ENCODE measurements around the gene ASTN2. TPM values are rescaled to one million over a fixed set of nuclear protein-coding genes. Genes with fewer than 3 reads are reported as not detected.

The ASTN2 gene
- total RNA-seq, 5 donors from 2014 or later (not counting 1 experiment from before 2014, with no cell fraction given): 3.7 to 4.8 (median 4.4) TPM

DNA sequence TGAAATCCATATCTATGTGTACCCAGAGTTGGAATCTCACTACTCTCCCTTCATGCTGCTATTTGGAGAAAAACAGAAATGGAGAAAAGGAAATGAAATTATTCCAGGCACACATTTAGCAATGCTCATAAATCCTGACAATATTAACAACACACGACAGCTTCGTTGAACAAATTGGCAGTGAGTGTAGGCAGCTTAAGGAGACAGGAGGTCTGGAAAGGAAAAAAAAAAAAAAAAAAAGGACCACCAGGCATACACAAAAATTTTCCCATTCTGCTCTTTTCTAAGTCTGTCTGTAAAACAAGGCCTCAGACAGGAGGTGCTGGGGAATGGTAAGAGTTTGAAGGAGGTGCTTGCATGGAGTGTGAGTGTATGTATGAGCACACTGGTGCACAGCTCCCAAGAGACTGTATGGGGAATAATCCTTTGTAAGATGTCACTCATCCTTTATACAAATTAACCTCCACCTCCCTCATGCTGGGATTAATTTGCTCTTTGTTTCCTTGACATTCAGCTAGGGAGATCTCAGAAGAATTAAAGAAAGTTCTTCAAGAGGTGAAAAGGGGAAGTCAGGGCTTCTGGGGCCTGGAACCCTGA is 78.9 kb downstream of the ASTN2 start:
- Mint-ChIP-seq H3K4me1 (no peaks in the 10 kb centered on the region), H3K27ac (no peak overlapping the region), H3K27me3 (no peaks in the 10 kb centered on the region), H3K4me3 (no peak overlapping the region), H3K36me3 (no peaks in the 10 kb centered on the region), H3K9me3 (peaks cover 3 to 10% (median 6%) of the 10 kb centered on the region in 3 donors)
- no peak for DNase-seq
- CTCF ChIA-PET: no interaction called here
- Histone ChIP-seq H3K4me3 (ENCODE audit: control insufficient read depth in 1 of 2, extremely low read depth in 1 of 2, low read length in 1 of 2) (no peak overlapping the region), H3K27me3 (replicated peaks in 1 of 2; ENCODE audit: control insufficient read depth in 2 of 2, extremely low read depth in 1 of 2, insufficient read depth in 2 of 2, low read length in 1 of 2) (no peaks in the 10 kb centered on the region), H3K4me1 (ENCODE audit: control insufficient read depth in 1 of 2, extremely low read depth in 1 of 2, insufficient read depth in 2 of 2, low read length in 2 of 2) (no peaks in the 10 kb centered on the region), H3K27ac (ENCODE audit: low read length) (no peak overlapping the region), H3K9me3 (no peaks in the 10 kb centered on the region), H3K36me3 (ENCODE audit: control insufficient read depth in 2 of 2, extremely low read depth in 1 of 2, insufficient read depth in 1 of 2, low read length in 1 of 2) (no peaks in the 10 kb centered on the region)
- ATAC-seq (replicated peaks in 1 of 4): no peak
- POLR2A ChIA-PET: no interaction called here
- no CpG with 5 or more reads among the region's 2 CpGs for WGBS (ENCODE audit: insufficient coverage)

DNA sequence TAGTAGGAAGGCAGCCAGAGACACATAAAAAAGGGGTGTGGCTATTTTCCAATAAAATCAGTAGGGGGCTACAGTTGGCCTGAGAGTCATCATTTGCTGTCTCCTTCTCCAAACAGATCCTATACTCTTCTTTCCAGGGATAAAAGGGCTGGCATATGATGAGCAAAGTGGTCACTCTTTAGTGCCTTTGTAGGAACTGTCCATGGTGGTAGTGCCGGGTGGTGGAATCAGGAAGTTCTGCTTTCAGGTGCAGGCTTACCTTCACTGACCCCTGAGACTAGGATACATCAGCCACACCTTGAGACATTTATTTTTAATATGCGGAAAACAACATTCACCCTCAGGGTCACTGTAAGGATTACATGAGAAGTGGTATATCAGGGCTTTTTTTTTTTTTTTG is 80.8 kb downstream of the ASTN2 start:
- Histone ChIP-seq H3K4me1 (ENCODE audit: control insufficient read depth in 1 of 2, extremely low read depth in 1 of 2, insufficient read depth in 2 of 2, low read length in 2 of 2) (no peaks in the 10 kb centered on the region), H3K9me3 (no peaks in the 10 kb centered on the region), H3K4me3 (ENCODE audit: control insufficient read depth in 1 of 2, extremely low read depth in 1 of 2, low read length in 1 of 2) (no peak overlapping the region), H3K27ac (ENCODE audit: low read length) (no peak overlapping the region), H3K27me3 (replicated peaks in 1 of 2; ENCODE audit: control insufficient read depth in 2 of 2, extremely low read depth in 1 of 2, insufficient read depth in 2 of 2, low read length in 1 of 2) (no peaks in the 10 kb centered on the region), H3K36me3 (ENCODE audit: control insufficient read depth in 2 of 2, extremely low read depth in 1 of 2, insufficient read depth in 1 of 2, low read length in 1 of 2) (no peaks in the 10 kb centered on the region)
- Mint-ChIP-seq H3K4me3 (no peak overlapping the region), H3K27me3 (no peaks in the 10 kb centered on the region), H3K36me3 (no peaks in the 10 kb centered on the region), H3K27ac (no peak overlapping the region), H3K4me1 (no peaks in the 10 kb centered on the region), H3K9me3 (peaks cover 5 to 8% (median 8%) of the 10 kb centered on the region in 3 donors)
- DNase-seq: no peak
- ATAC-seq (replicated peaks in 1 of 4): no peak
- no CpG with 5 or more reads among the region's 2 CpGs for WGBS (ENCODE audit: insufficient coverage)
- ChIA-PET POLR2A (no interaction called here), CTCF (no interaction called here)

DNA sequence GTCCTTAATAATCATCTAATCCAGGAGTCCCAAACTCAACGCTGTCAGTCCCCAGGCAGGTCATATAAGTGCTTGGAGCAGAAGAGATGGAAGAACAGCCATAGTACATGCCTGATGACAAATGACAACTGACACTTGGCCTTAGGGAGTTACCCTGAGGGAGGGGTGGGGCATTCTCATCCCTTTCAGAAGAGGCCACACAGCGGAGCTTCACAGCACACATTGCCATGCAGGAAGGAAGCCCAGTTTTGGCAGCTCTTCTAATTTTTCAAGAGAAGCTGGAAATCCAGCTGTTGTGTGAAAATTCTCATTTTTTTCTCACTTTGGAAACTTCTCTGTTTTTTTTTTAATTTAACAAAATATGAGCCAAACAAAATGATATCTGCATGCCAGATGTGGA is 89.0 kb downstream of the ASTN2 start:
- CTCF ChIA-PET: no interaction called here
- DNase-seq: no peak
- no peak for ATAC-seq (replicated peaks in 1 of 4)
- Histone ChIP-seq H3K4me3 (ENCODE audit: control insufficient read depth in 1 of 2, extremely low read depth in 1 of 2, low read length in 1 of 2) (no peak overlapping the region), H3K27ac (ENCODE audit: low read length) (no peak overlapping the region), H3K27me3 (replicated peaks in 1 of 2; ENCODE audit: control insufficient read depth in 2 of 2, extremely low read depth in 1 of 2, insufficient read depth in 2 of 2, low read length in 1 of 2) (no peaks in the 10 kb centered on the region), H3K9me3 (no peaks in the 10 kb centered on the region), H3K36me3 (ENCODE audit: control insufficient read depth in 2 of 2, extremely low read depth in 1 of 2, insufficient read depth in 1 of 2, low read length in 1 of 2) (no peaks in the 10 kb centered on the region), H3K4me1 (ENCODE audit: control insufficient read depth in 1 of 2, extremely low read depth in 1 of 2, insufficient read depth in 2 of 2, low read length in 2 of 2) (no peaks in the 10 kb centered on the region)
- H3K4me1 Mint-ChIP-seq: no peaks in the 10 kb centered on the region
- no peaks in the 10 kb centered on the region for H3K27me3 Mint-ChIP-seq
- H3K9me3 Mint-ChIP-seq: peaks cover 4 to 26% (median 10%) of the 10 kb centered on the region in 3 donors
- no CpG with 5 or more reads among the region's 2 CpGs for WGBS (ENCODE audit: insufficient coverage)
- no peak overlapping the region for H3K27ac Mint-ChIP-seq
- no peak overlapping the region for H3K4me3 Mint-ChIP-seq
- POLR2A ChIA-PET: no interaction called here
- H3K36me3 Mint-ChIP-seq: no peaks in the 10 kb centered on the region

DNA sequence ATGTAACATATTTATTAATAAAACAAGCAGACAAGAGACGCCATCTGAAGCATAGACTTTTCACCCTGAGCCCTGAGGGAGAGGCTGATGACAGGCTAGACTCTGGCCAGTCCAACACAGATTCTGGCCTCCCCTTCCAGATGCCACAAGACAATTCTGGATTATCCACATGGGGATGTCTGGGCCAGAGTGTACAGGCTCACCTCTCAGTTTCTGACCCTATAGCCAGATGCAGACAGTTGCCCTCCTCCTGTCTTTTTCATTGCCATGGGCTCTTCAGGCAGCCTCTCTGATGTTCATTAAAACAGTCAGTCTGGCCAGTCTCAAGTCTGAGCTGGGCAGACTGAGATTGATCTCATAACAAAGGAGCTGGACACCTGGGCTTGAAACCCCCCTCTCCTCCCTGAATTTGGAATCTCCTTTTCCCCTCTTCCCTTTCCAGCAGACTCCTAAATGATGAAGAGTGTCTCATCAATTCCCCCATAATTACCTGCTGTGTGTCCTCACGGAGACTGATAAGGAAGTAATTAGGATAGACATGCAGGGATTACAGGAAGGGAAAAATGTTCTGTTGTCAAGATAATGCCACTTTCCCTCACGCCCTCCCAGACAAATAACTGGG is 89.6 kb downstream of the ASTN2 start:
- no peak for DNase-seq
- CTCF ChIA-PET: no interaction called here
- H3K27ac ChIP-seq (ENCODE audit: low read length): no peak overlapping the region
- H3K9me3 Mint-ChIP-seq: peaks cover 4 to 22% (median 10%) of the 10 kb centered on the region in 3 donors
- ATAC-seq (replicated peaks in 1 of 4): no peak
- H3K36me3 Mint-ChIP-seq: no peaks in the 10 kb centered on the region
- H3K4me1 ChIP-seq (ENCODE audit: control insufficient read depth in 1 of 2, extremely low read depth in 1 of 2, insufficient read depth in 2 of 2, low read length in 2 of 2): no peaks in the 10 kb centered on the region
- POLR2A ChIA-PET: no interaction called here
- H3K9me3 ChIP-seq: no peaks in the 10 kb centered on the region
- H3K4me3 ChIP-seq (ENCODE audit: control insufficient read depth in 1 of 2, extremely low read depth in 1 of 2, low read length in 1 of 2): no peak overlapping the region
- no peaks in the 10 kb centered on the region for H3K27me3 Mint-ChIP-seq
- 50% methylated on average over 1 of the region's 3 CpGs for WGBS (ENCODE audit: insufficient coverage)
- no peaks in the 10 kb centered on the region for H3K27me3 ChIP-seq (replicated peaks in 1 of 2; ENCODE audit: control insufficient read depth in 2 of 2, extremely low read depth in 1 of 2, insufficient read depth in 2 of 2, low read length in 1 of 2)
- H3K36me3 ChIP-seq (ENCODE audit: control insufficient read depth in 2 of 2, extremely low read depth in 1 of 2, insufficient read depth in 1 of 2, low read length in 1 of 2): no peaks in the 10 kb centered on the region
- H3K27ac Mint-ChIP-seq: no peak overlapping the region
- H3K4me1 Mint-ChIP-seq: no peaks in the 10 kb centered on the region
- H3K4me3 Mint-ChIP-seq: no peak overlapping the region

DNA sequence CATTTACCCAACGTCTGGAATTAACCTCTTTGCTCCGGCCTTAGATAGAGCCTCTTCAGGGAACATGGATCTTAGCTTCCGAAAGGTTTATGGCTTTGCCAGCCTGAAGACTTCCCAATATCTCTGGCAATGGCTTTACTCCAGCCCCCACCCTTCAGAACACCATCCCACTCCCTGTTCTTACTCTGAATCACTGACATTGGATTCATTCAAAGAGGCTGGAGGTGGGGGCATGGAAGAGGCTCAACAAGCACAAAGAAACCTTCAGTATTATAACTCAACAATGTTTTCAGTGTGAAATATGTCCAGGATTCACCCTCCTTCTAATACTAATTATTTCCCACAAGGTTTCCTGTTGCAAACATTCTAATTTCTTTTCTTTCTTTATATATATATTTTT is 91.5 kb downstream of the ASTN2 start:
- WGBS (ENCODE audit: insufficient coverage): 0% methylated on average over 1 of the region's 3 CpGs
- DNase-seq: no peak

DNA sequence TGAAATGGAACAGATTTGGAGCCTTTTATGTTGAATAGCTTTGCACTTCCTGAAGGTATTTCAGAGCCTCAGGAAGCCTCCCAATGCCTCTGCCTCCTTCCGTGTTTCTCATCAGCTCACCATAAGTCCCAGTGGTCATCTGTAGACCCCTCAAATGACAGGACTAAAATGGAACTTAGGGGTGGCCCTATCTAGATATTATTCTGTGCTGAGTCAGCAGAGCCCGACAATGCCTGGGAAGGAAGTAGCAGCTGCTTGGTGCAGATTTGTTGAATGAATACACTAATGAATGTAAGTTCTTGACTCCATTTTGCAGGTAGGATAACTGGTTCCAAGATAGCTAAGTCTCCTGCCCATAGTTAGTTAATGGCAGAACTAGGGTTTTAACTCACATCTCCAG is 97.7 kb downstream of the ASTN2 start:
- POLR2A ChIA-PET: no interaction called here
- H3K36me3 ChIP-seq (ENCODE audit: control insufficient read depth in 2 of 2, extremely low read depth in 1 of 2, insufficient read depth in 1 of 2, low read length in 1 of 2): no peaks in the 10 kb centered on the region
- no peaks in the 10 kb centered on the region for H3K4me1 ChIP-seq (ENCODE audit: control insufficient read depth in 1 of 2, extremely low read depth in 1 of 2, insufficient read depth in 2 of 2, low read length in 2 of 2)
- Mint-ChIP-seq H3K9me3 (peaks cover 0 to 8% (median 4%) of the 10 kb centered on the region in 3 donors), H3K36me3 (no peaks in the 10 kb centered on the region), H3K27me3 (peaks cover 0 to 4% of the 10 kb centered on the region in 2 donors), H3K27ac (no peak overlapping the region), H3K4me3 (no peak overlapping the region), H3K4me1 (no peaks in the 10 kb centered on the region)
- no peaks in the 10 kb centered on the region for H3K9me3 ChIP-seq
- ATAC-seq (replicated peaks in 1 of 4) (no peak), DNase-seq (no peak)
- H3K27ac ChIP-seq (ENCODE audit: low read length): no peak overlapping the region
- CTCF ChIA-PET: no interaction called here
- no peaks in the 10 kb centered on the region for H3K27me3 ChIP-seq (replicated peaks in 1 of 2; ENCODE audit: control insufficient read depth in 2 of 2, extremely low read depth in 1 of 2, insufficient read depth in 2 of 2, low read length in 1 of 2)
- WGBS (ENCODE audit: insufficient coverage): no CpG with 5 or more reads among the region's 2 CpGs
- no peak overlapping the region for H3K4me3 ChIP-seq (ENCODE audit: control insufficient read depth in 1 of 2, extremely low read depth in 1 of 2, low read length in 1 of 2)

More for the DNA sequence above, 91.5 kb downstream of the ASTN2 start:
- CTCF ChIA-PET: no interaction called here
- Histone ChIP-seq H3K9me3 (no peaks in the 10 kb centered on the region), H3K4me1 (ENCODE audit: control insufficient read depth in 1 of 2, extremely low read depth in 1 of 2, insufficient read depth in 2 of 2, low read length in 2 of 2) (no peaks in the 10 kb centered on the region), H3K27ac (ENCODE audit: low read length) (no peak overlapping the region), H3K4me3 (ENCODE audit: control insufficient read depth in 1 of 2, extremely low read depth in 1 of 2, low read length in 1 of 2) (no peak overlapping the region), H3K27me3 (replicated peaks in 1 of 2; ENCODE audit: control insufficient read depth in 2 of 2, extremely low read depth in 1 of 2, insufficient read depth in 2 of 2, low read length in 1 of 2) (no peaks in the 10 kb centered on the region), H3K36me3 (ENCODE audit: control insufficient read depth in 2 of 2, extremely low read depth in 1 of 2, insufficient read depth in 1 of 2, low read length in 1 of 2) (no peaks in the 10 kb centered on the region)
- Mint-ChIP-seq H3K4me3 (no peak overlapping the region), H3K36me3 (no peaks in the 10 kb centered on the region), H3K27me3 (no peaks in the 10 kb centered on the region), H3K27ac (no peak overlapping the region), H3K9me3 (peaks cover 0 to 18% (median 5%) of the 10 kb centered on the region in 3 donors), H3K4me1 (no peaks in the 10 kb centered on the region)
- POLR2A ChIA-PET: no interaction called here
- ATAC-seq (replicated peaks in 1 of 4): no peak
